MV-4-11 (cell line): Measurements from ENCODE around the gene TEN1.
"Not testable (repeated sequence)": the region's sequence is repeated elsewhere in the genome, so short reads cannot be mapped to it uniquely, and the experiment has no call there.

Experiments used
- DNase-seq: peaks from one replicate; lab custom pipeline; 2025; lab: John Stamatoyannopoulos, UW

TEN1 gene, protein sequence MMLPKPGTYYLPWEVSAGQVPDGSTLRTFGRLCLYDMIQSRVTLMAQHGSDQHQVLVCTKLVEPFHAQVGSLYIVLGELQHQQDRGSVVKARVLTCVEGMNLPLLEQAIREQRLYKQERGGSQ

DNA sequence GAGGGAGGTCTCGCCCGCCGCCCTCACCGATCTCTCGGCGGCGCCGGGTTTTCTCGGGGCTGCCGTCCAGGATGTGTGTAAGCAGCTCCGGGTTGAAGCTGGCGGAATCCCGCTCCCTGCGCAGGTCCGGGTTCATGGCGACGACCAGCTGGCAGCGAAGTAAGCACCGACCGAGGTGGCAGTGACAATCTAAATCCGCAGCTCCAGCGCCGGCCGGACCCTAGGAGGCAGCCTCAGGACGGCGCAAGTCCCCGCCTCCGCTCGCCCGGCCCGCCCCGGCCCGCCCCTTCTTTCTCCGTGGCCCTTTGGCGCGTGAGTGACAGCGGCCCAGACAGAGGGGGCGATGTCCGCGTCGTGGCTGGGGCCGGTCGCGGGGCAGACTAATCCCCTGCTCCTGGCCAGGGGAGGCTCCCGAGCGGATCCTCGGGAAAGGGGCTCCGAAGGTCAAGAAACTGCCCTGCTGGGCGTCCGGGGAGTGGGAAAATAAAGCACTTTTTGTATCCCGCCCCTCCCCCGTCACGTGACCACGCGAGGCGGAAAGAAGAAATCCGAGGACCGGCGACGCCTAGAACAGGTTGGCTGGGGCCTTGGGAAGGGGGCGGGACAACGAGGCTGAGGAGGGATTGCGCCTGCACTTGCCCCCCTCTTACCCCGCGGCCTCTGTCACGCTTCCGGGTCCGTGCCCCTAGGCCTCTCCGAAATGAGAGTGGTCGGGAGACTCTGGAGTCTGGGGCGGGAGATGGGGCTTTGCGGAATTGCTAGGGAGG is at the start of gene TEN1, which contains the start of gene ACOX1:
Gene TEN1 (plus strand): TSS at position 303 of the 767 bp plus-strand sequence. CDS start 6,953 bp downstream, outside the sequence.
Gene ACOX1 (minus strand): TSS at position 229 of the 767 bp plus-strand sequence. CDS start 93 bp downstream, at position 136.
- DNase-seq = peak; percentile 96

DNA sequence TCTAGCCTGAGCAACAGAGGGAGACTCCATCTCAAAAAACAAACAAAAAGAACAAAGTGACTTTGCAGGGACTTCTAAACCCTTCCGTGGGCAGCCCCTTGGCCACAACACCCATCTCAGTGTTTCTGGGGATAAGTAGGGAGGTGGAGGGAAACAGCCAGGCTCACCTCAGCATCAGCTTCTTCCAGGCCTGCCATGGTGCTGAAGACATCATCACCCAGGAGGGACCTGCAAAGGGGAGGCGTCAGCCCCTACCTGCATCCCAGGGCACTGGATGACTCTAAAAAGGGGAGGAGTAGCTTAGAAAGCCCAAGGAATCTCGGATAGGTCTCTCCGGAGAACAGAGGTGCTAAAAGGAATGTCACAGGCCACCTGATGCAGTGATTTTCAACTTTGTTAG is 48.0 kb upstream of the TEN1 start:
- no peak for DNase-seq

DNA sequence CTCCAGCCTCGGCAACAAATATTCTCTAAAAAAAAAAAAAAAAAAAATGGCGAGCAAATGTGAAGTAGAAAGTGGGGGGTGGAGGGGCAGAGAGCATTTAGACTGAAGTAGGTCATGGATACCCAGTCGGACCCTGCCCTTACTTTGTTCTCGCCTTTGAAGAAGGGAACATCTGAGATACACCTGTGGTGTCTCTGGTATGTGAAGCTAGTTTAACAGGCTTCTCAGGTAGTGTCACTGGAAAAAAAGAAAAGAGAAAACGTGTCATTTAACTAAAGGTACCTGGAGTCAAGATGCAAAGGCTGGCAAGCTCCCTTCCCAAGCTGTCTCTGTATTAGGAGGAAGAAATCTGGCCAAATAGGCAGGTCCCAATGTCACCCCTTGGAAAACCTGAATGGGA is 46.2 kb upstream of the TEN1 start:
- no peak for DNase-seq

- DNase-seq = no peak
These were observed 45.2 kb upstream of the TEN1 start for GRCh38 chr17:75933808-75934207.

- DNase-seq = no peak
These were observed 41.4 kb upstream of the TEN1 start for GRCh38 chr17:75937652-75938051.

DNA sequence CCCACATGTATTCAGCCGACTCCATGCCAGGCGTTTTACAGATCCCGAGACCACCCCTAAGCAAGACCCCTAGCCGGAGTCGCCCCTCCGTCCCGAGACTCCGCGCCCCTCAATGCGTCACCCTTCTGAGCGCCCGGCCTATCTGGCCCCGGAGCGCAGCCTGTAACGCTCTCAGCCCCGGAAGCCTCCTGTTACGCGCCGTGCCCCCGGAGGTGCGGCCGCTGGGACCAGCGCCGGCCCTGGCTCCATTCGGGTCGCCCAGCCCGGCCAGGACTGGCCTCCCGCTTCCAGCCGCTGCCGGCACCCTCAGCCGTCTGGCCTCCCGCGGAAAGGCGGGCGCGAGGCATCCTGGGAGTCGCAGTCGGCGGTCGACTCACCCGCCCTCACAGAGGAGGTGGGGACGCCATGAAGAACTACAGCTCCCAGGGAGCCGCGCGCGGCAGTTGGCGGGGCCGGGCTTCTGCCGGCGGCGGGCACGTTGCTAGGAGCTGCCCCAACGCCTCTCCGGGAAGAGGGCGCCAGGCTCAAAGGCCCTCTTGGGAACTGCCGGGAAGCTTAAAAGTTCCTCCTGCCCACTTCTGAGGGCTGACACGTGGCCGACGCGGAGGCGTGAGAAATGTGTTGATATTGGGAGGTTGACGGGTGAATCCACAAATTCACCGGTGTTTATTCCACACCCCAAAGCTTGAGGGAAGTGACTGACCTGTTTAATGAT is 38.2 kb upstream of the TEN1 start, which contains the start of gene FBF1:
Gene FBF1 (minus strand): TSS at position 316 of the 715 bp plus-strand sequence. CDS start 2,893 bp downstream, outside the sequence.
- peak; percentile 89 for DNase-seq

GRCh38 chr17:75941442-75941819 is 37.6 kb upstream of the TEN1 start:
- no peak for DNase-seq

DNA sequence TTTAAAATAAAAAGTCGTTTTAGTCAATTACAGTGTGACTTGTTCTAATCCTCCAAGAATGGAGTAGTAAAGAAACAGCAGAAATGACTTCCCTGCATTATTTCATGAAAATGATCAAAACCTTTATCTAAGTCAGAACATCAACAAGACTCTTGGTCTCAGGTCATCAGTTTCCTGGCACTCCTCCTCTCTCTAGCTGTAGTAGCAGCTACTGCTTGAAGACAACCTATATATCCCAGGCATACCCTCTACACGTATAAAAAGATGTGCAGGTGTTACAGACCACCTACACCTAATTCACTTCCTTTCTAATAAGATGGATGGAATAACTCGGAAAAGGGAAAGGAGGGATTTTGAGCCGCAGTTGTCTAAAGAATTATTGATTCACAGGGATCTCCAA is 36.6 kb upstream of the TEN1 start:
- DNase-seq = no peak

GRCh38 chr17:75943491-75943890 is 35.5 kb upstream of the TEN1 start:
- DNase-seq = no peak

GRCh38 chr17:75945211-75945610 is 33.8 kb upstream of the TEN1 start:
- no peak for DNase-seq

DNA sequence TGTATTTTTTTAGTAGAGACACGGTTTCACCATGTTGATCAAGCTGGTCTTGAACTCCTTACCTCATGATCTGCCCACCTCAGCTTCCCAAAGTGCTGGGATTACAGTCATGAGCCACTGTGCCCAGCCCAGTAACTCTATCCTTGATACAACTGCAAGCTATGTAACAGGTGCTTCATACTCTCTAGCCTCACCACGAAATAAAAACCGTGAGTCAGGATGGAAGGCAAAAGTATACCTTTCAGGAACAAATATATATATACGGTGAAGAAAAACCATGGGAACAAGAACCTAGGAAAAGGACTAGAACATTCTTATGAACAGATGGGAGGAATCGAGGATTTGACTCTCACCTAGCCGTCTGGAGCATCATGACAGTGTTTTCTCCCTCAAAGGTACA is 28.6 kb upstream of the TEN1 start:
- no peak for DNase-seq

DNA sequence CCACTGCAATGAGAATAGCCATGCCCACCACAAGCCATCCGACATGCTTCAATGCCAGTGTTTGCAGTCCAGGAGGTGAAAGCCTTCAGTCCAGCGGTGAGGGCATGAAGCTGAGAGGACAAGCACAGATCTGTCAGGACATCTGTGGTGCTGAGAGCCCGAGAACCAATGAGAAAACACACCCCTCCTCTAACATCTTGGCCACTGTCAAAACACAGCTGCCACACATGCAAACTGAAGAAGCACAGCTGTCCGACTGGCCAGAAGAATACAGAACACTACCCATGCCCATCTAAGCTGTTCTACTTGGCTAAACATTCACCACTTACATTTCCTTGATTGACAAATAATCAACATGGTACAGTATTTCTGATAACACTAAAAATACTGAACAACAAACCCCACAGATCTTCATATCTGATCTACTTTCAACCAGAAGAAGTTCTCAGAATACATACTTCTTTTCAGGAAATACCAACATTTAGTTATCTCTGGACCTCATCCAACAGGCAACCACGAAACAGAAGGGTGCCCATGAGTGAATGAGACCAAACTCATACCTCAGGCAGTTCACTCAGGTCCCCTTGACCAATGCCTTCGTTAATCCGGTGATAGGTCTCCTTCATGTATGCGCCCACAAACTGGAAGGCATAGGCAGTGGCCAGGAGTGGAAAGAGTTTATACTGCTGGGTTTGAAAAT is 28.0 kb upstream of the TEN1 start:
- DNase-seq = no peak

DNA sequence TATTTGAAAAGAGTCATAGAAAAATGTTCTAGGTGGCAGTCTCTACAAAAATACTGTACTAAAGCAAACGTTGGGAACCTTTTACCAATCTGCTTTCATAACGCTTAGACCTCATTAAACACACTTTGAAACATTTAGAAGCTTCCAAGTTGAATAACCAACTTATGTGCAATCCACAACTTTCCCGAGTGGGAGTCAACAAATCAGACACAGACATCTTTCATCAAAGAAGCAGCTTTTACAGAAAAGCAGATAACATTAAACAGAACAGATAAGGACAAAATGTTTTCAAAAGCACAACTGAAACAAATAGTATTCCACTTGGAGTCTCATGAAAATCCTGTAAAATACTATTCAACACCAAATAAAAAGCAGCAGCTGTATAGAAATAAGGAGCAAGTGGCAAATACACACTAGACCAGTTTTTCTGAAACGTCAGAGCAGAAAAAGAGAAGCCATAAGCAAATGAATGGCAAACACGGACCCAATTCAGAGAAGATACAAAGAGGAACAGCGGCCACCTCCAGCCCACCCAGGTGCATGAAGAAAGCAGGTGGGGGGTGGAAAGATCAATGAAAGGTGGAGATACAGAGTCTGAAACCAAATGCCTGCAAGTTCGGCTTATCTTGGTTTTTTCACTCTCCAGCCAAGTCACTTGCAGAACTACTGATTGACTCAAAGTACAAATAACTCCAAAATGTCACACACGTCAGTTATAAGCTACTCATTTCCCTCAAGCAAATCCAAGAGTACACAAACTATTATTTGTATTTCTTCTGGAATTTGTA is 19.8 kb upstream of the TEN1 start:
- no peak for DNase-seq

DNA sequence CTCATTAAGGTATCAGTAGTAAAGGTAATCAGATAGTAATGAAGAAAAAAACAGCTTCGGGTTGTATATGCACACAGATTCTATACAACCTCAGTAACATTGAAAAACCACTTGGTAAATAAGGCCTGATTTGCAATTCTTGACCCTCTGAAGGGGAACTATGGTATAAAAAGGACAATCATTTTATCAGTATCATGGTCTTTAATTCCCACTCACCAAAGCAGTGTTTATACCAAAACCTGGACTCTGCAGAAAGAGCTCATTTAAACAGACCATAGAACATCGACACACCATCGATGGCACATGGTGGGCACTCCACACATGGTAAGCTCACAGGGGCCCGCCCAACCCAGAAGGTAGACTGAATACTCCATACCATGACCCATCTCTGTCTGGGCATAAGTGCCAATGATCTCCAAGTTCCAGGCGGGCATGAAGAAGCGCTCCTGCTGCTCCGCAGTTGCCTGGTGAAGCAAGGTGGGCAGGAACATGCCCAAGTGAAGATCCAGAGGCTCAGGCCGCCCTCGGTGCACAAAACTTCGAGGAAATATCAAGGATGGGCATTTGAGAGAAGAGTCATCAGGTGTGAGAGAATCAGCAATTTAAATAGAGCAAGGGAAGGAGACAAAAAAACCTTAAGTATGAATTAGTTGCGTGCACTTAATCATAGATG is 19.1 kb upstream of the TEN1 start:
- no peak for DNase-seq

- no peak for DNase-seq
These were observed 13.6 kb upstream of the TEN1 start for GRCh38 chr17:75965468-75965867.

DNA sequence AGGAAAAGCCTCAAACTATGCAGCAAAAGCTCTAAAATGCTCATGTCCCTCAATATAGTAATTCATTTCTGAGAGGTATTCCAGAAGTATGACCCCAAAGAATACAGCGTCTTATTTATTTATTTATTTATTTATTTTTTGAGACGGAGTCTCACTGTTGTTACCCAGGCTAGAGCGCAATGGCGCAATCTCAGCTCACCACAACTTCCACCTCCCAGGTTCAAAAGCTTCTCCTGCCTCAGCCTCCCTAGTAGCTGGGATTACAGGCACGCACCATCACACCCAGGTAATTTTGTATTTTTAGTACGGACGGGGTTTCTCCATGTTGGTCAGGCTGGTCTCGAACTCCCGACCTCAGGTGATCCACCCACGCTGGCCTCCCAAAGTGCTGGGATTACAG is 10.0 kb upstream of the TEN1 start:
- DNase-seq = not testable (repeated sequence)

- peak; percentile 62 for DNase-seq
These were observed 9.0 kb upstream of the TEN1 start for GRCh38 chr17:75970011-75970523.

- no peak for DNase-seq
These were observed 8.4 kb upstream of the TEN1 start for GRCh38 chr17:75970626-75971025.

- not testable (repeated sequence) for DNase-seq
These were observed 3.9 kb upstream of the TEN1 start for GRCh38 chr17:75975187-75975586.

GRCh38 chr17:75975757-75976174 is 3.3 kb upstream of the TEN1 start:
- DNase-seq = no peak
